GM23248 (cell line): ENCODE data around the gene IGFALS. TPM values are rescaled to one million over a fixed set of nuclear protein-coding genes. Genes with fewer than 3 reads are reported as not detected.

Experiments used
- DNase-seq: peaks from one replicate; pipeline ENCODE4 v3.0.0-alpha.2; 2015
- H2AFZ ChIP-seq: fragments of 200-600 bp; sonication (generic); 2 replicates; pipeline ENCODE4 v1.6.1; 2016; ENCODE audit warnings: antibody characterized with exemption
- H3F3A ChIP-seq: fragments of 200-600 bp; sonication (generic); 2 replicates; pipeline ENCODE4 v1.6.1; 2016; ENCODE audit warnings: mild to moderate bottlenecking, antibody characterized with exemption, mixed run types; ENCODE audit not compliant: insufficient read depth
- H3K27ac ChIP-seq: fragments of 200-600 bp; sonication (generic); 2 replicates; pipeline ENCODE4 v1.5.1; 2016; ENCODE audit warnings: mild to moderate bottlenecking
- H3K27me3 ChIP-seq: fragments of 200-600 bp; sonication (generic); replicated peaks from 2 replicates; pipeline ENCODE4 v1.6.1; 2016; ENCODE audit warnings: mild to moderate bottlenecking; ENCODE audit not compliant: insufficient read depth
- H3K36me3 ChIP-seq: fragments of 200-600 bp; sonication (generic); 2 replicates; pipeline ENCODE4 v1.6.1; 2016; ENCODE audit warnings: low read depth, mild to moderate bottlenecking
- H3K4me1 ChIP-seq: fragments of 200-600 bp; sonication (generic); 2 replicates; pipeline ENCODE4 v1.6.1; 2016; ENCODE audit warnings: mild to moderate bottlenecking; ENCODE audit not compliant: insufficient read depth
- H3K4me2 ChIP-seq: fragments of 200-600 bp; sonication (generic); one replicate; pipeline ENCODE4 v1.6.1; 2016; ENCODE audit warnings: mild to moderate bottlenecking; ENCODE audit not compliant: unreplicated experiment
- H3K4me3 ChIP-seq: fragments of 200-600 bp; sonication (generic); 2 replicates; pipeline ENCODE4 v1.5.1; 2016; ENCODE audit warnings: mild to moderate bottlenecking
- H3K79me2 ChIP-seq: fragments of 200-600 bp; sonication (generic); 2 replicates; pipeline ENCODE4 v1.6.1; 2016; ENCODE audit warnings: mild to moderate bottlenecking; ENCODE audit not compliant: insufficient read depth
- H3K9ac ChIP-seq: fragments of 200-600 bp; sonication (generic); 2 replicates; pipeline ENCODE4 v1.6.1; 2016; ENCODE audit warnings: mild to moderate bottlenecking
- H3K9me2 ChIP-seq: fragments of 200-600 bp; sonication (generic); 2 replicates; pipeline ENCODE4 v1.6.1; 2016; ENCODE audit warnings: mixed run types, mild to moderate bottlenecking, moderate library complexity; ENCODE audit not compliant: insufficient read depth
- H3K9me3 ChIP-seq: fragments of 200-600 bp; sonication (generic); one replicate; pipeline ENCODE4 v1.6.1; 2017; ENCODE audit warnings: low read depth
- H4K20me1 ChIP-seq: fragments of 200-600 bp; sonication (generic); 2 replicates; pipeline ENCODE4 v1.6.0; 2016; ENCODE audit not compliant: insufficient read depth
- EZH2 ChIP-seq: fragments of 200-600 bp; sonication (generic); IDR thresholded peaks from 2 replicates; pipeline ENCODE4 v1.6.1; 2018; ENCODE audit warnings: antibody characterized with exemption, mild to moderate bottlenecking; ENCODE audit not compliant: insufficient read depth, poor library complexity, severe bottlenecking
- EZH2phosphoT487 ChIP-seq: fragments of 200-600 bp; sonication (generic); IDR thresholded peaks from 2 replicates; pipeline ENCODE4 v1.6.1; 2018; ENCODE audit warnings: antibody characterized with exemption, moderate library complexity, mild to moderate bottlenecking, low read depth; ENCODE audit not compliant: insufficient read depth
- WGBS, 2 experiments: methylation state at CpG; one replicate each; pipeline ENCODE4 v1.1.6; 2015 to 2017; ENCODE audit warnings: low lambda C conversion rate in 2 of 2, low coverage in 1 of 2; ENCODE audit errors: missing lambda C conversion rate in 2 of 2; 5-methylcytosine and 5-hydroxymethylcytosine counted together
- in situ Hi-C: fragments of 300-500 bp; cut with MboI; formaldehyde crosslinking; loops from 2 replicates; pipeline ENCODE4 v1.15.0; 2020
- polyA plus RNA-seq: library from polyadenylated mRNA; unstranded; fragments of >200 nt; fragmentation: Nextera tagmentation; extraction: Ambion mirVana; gene quantifications from 2 replicates; pipeline ENCODE4 v1.2.1, GENCODE V29; 2016
- total RNA-seq: library from RNA; depleted of rRNA; stranded (reverse); fragments of >200 nt; shearing (Covaris generic); gene quantifications from 2 replicates; pipeline ENCODE4 v1.2.3, GENCODE V29; 2014; rRNA removed

Gene IGFALS
- 0.51 TPM in 1 of 2 replicates, not detected in the other for total RNA-seq
- not detected in 2 replicates for polyA plus RNA-seq

GRCh38 chr16:1793578-1794220 is at the start of gene IGFALS:
Gene IGFALS, minus strand, starts transcription at chr16:1793705. Its CDS starts 53 bp downstream, at chr16:1793652.
- Histone ChIP-seq H3K4me1 (no peaks in the 10 kb centered on the region), H3K4me3 (no peak within 1 kb of the TSS), H3K9ac (no peak within 1 kb of the TSS), H3K79me2 (no peaks in the 10 kb centered on the region), H3K27ac (no peak within 1 kb of the TSS), H3K36me3 (no peaks in the 10 kb centered on the region; the same call in 1 of the 2 replicates), H3K27me3 (no peaks in the 10 kb centered on the region), H3K9me3 (no peaks in the 10 kb centered on the region), H4K20me1 (no peaks in the 10 kb centered on the region), H2AFZ (no peak within 1 kb of the TSS), H3K4me2 (no peak within 1 kb of the TSS), H3F3A (no peaks in the 10 kb centered on the region), H3K9me2 (no peaks in the 10 kb centered on the region)
- in situ Hi-C loops: no loop called here
- DNase-seq: no peak
- TF ChIP-seq EZH2 (no peak), EZH2phosphoT487 (no peak)
- 42 to 53% methylated on average over 18 to 21 of the region's 28 CpGs for WGBS, 2 experiments

GRCh38 chr16:1839554-1839953 is 46.0 kb upstream of the IGFALS start:
- Histone ChIP-seq H3K79me2 (no peaks in the 10 kb centered on the region), H2AFZ (no peak overlapping the region), H3K9me3 (no peaks in the 10 kb centered on the region), H3K9ac (no peak overlapping the region), H3K4me3 (no peak overlapping the region), H3K4me1 (no peaks in the 10 kb centered on the region), H3K36me3 (no peaks in the 10 kb centered on the region), H3K9me2 (no peaks in the 10 kb centered on the region), H4K20me1 (no peaks in the 10 kb centered on the region), H3F3A (no peaks in the 10 kb centered on the region), H3K4me2 (no peak overlapping the region), H3K27ac (no peak overlapping the region), H3K27me3 (no peaks in the 10 kb centered on the region)
- peak; percentile 54 for DNase-seq
- 67 to 69% methylated on average over 9 of the region's 9 CpGs for WGBS, 2 experiments
- in situ Hi-C loops: no loop called here
- TF ChIP-seq EZH2phosphoT487: no peak
- no peak for TF ChIP-seq EZH2

- H3K36me3 ChIP-seq: 0 out of 2 replicates have a peak, but pooled peaks cover 5% of the 10 kb centered on the region
- H3K4me3 ChIP-seq: no peak overlapping the region
- no peak overlapping the region for H3K4me2 ChIP-seq
- H3K4me1 ChIP-seq: peaks cover 6% of the 10 kb centered on the region; the same call in 1 of the 2 replicates
- H3F3A ChIP-seq: 0 out of 2 replicates have a peak, but pooled peaks cover 4% of the 10 kb centered on the region
- no peak overlapping the region for H3K27ac ChIP-seq
- H3K9me3 ChIP-seq: no peaks in the 10 kb centered on the region
- peaks cover 14% of the 10 kb centered on the region for H3K79me2 ChIP-seq
- in situ Hi-C loops: no loop called here
- no peaks in the 10 kb centered on the region for H3K9me2 ChIP-seq
- H2AFZ ChIP-seq: no peak overlapping the region
- no peak overlapping the region for H3K9ac ChIP-seq
- TF ChIP-seq EZH2 (no peak), EZH2phosphoT487 (no peak)
- no peaks in the 10 kb centered on the region for H3K27me3 ChIP-seq
- DNase-seq: no peak
- no peaks in the 10 kb centered on the region for H4K20me1 ChIP-seq
- 93 to 95% methylated on average over 5 of the region's 5 CpGs for WGBS, 2 experiments
These were observed 40.6 kb upstream of the IGFALS start for GRCh38 chr16:1834096-1834495.

GRCh38 chr16:1832838-1833454 is 39.4 kb upstream of the IGFALS start:
- 74 to 76% methylated on average over 9 of the region's 9 CpGs for WGBS, 2 experiments

More at GRCh38 chr16:1832838-1833454, 39.4 kb upstream of the IGFALS start:
- Histone ChIP-seq H4K20me1 (no peaks in the 10 kb centered on the region), H3K4me2 (no peak overlapping the region), H3K27me3 (no peaks in the 10 kb centered on the region), H3K4me3 (no peak overlapping the region), H3K9me3 (no peaks in the 10 kb centered on the region), H3K9ac (no peak overlapping the region), H3F3A (peaks cover 4% of the 10 kb centered on the region; the same call in 1 of the 2 replicates), H3K9me2 (no peaks in the 10 kb centered on the region), H2AFZ (no peak overlapping the region), H3K79me2 (peaks cover 25% of the 10 kb centered on the region), H3K36me3 (0 out of 2 replicates have a peak, but pooled peaks cover 7% of the 10 kb centered on the region), H3K4me1 (peaks cover 17% of the 10 kb centered on the region), H3K27ac (no peak overlapping the region)
- TF ChIP-seq EZH2 (no peak), EZH2phosphoT487 (no peak)
- DNase-seq: no peak
- in situ Hi-C loops: no loop called here
